Measurements from ENCODE around the gene TMX1.
"Not testable (repeated sequence)": the region's sequence is repeated elsewhere in the genome, so short reads cannot be mapped to it uniquely, and the experiment has no call there.

TMX1 gene, protein sequence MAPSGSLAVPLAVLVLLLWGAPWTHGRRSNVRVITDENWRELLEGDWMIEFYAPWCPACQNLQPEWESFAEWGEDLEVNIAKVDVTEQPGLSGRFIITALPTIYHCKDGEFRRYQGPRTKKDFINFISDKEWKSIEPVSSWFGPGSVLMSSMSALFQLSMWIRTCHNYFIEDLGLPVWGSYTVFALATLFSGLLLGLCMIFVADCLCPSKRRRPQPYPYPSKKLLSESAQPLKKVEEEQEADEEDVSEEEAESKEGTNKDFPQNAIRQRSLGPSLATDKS

DNA sequence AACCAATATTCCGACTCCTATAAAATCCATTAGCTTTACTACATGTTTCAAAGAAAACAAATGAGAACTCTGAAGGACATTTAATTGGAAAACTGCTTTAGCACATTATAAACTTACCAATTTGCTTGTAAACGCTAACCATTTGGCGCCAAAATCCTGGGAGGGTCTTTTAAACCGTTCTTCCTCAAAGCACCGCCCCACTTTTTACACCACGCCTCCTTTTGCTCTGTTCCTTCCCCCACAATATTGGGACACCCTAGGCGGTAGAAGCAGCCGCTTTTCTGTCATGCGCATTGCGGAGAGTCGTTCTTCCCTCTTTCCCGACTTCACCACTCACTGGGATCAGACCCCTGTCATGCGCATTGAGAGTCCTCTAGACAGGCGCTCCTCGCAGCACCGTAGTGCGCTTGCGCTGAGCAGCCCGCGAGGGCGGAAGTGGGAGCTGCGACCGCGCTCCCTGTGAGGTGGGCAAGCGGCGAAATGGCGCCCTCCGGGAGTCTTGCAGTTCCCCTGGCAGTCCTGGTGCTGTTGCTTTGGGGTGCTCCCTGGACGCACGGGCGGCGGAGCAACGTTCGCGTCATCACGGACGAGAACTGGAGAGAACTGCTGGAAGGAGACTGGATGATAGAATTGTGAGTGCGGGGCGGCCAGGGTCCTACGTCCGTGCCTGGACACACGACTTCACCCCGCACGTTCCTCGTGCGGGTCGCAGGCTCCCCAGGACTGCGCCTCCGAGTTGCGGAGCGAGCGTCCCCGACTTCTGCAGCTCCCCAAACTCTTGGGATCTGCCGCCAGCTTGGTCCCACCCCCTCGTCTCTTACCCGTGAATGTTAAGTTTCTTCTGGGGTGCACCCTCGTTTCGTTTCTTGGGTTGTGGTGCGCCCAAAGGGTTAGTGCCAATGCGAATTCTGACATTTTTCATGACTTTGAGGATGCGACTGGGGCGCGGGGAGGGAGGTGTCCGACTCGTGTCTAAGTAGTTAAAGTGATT lies at the start of gene TMX1:
TSS of gene TMX1 (plus strand) at position 435 of the 991 bp plus-strand sequence. CDS start at position 481, 46 bp downstream.
- peak; percentile 88 for DNase-seq (ENCODE audit: low spot score)

DNA sequence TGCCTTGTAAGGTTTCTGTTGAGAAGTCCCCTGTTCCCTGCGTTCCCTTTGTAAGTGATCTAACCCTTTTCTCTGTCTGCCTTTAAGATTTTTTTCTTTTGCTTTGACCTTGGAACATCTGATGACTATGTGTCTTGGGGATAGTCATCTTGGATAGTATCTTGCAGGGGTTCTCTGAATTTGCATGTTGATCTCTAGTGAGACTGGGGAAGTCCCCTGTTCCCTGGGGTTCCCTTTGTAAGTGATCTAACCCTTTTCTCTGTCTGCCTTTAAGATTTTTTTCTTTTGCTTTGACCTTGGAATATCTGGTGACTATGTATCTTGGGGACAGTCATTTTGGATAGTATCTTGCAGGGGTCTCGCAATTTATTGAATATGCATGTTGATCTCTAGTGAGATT lies 38.2 kb upstream of the TMX1 start:
- DNase-seq (ENCODE audit: low spot score), result no peak

DNA sequence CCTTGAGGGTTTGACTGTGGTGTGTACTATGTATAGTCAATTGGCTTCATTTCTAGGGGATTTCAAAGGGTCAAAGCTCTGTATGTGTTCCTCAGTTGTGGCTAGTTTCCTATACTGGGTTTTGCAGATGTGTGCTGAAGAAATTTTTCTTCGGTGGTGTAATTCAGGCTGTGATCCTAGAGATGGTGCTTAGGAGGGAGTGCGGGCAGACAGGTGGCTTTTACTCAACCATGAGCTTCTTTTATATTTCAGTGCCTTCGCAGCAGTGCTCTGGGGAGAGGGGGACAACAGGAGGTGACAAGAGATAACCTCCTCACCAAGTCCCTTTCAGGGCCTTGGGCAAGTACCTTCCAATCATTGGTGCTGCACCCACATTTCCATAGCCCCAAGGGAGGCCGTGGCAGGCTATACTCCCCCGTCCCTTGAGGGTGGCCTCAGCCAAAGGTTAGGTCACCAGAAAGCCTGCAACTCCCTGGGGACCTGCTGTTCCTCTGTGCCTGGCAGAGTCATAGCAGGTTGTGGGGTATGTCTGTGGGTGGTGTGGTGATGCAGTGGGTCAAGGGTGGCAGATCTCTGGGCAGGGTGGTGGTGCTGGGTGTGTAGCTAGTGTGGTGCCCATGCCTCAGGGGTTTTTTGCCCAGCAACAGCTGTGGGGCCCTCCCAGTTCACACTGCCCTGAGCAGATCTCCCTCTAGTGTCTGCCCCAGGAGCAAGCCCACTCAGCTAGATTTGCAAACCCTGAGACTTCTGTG lies 37.0 kb upstream of the TMX1 start:
- DNase-seq (ENCODE audit: low spot score), result no peak

DNA sequence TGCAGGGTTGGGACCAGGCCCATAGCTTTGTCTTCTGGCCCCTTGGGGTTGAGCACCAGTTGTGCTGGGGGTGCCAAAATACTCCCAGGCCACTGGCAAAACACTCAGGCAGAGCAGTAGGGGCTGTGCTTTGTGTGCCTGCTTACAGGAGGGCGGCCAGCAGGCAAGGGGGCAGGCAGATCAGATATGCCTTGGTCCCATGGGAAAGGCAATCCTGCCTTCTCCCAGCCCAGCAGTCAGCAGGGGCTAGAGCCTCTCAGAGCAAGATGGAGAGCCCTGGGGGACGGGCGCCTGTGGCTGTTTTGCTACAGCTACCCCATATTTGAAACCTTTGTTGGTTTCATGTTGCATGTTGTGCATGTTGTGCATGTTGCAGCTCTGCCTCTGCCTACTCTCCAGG lies 36.2 kb upstream of the TMX1 start:
- no peak for DNase-seq (ENCODE audit: low spot score)

DNA sequence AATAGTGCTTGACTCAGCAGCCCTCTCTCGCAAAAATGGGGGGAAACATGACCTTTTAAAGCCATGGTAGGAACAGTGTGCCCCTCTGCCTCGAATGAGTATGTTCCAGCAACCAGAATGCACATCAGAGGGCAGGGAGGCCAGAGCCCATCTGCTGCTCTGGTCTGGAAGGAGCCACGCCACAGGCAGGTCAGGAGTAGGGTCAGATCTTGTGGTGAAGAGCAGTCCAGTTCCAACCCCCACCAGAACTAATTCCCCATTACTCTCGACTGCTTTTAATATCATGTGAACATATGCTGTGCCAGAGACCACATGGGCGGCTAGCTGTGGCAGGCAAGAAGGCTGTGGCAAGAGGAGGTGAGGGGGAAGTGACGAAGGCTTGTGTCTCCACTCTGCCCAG lies 34.6 kb upstream of the TMX1 start:
- DNase-seq (ENCODE audit: low spot score), result no peak

DNA sequence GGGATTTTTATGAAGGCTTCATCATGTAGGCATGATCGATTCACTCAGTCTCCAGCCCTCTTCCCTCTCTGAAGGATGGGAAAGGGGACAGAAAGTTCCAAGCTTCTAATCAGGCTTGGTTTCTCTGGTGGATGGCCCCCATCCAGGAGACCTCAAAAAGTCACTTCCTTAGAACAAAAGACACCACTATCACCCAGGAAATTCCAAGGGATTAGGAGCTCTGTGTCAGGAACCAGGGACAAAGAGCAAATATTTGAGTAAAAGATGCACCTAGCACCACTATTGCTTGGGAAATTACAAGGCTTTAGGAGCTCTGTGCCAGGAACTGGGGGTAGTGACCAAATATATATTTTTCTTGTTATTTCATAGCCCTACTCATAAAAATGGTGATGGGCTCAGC lies 33.6 kb upstream of the TMX1 start:
- DNase-seq (ENCODE audit: low spot score), result no peak

DNA sequence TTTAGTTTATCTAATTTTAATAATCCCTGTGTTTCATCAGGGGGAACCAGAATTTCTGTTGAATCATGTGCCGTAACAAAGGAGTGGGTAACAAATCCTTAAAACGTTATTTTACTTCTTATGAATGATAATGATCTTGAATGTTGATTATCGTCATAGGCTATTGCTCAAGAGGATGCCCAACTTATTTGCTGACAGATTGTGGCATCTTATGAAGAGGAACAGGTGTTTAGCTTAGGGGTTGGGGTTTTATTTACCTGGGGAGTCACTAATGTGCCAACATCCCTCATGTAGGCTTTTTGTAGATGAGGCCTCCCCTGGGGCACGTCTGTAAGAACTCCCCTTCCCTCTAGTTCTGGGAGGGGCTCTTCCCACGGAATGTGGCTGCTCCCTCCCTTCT lies 32.4 kb upstream of the TMX1 start:
- DNase-seq (ENCODE audit: low spot score), result no peak

DNA sequence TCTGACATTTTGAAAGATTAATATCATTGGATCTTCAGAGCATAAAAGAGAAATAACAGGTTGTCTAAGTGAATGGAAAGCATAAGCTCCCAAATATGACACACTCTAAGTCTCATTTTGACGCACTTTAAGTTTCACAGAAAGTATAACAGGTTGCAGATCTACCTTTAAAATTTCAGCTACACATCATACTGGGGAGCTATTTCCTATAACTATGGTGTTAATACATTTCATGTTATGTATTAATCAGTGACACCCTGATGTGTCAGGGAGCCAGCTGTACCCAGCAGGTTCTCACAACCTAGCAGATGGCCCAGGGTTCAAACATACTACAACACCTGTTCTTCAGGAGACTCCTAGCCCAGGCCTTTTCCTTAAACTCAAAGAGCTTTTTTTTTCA lies 31.1 kb upstream of the TMX1 start:
- DNase-seq (ENCODE audit: low spot score), result no peak

DNA sequence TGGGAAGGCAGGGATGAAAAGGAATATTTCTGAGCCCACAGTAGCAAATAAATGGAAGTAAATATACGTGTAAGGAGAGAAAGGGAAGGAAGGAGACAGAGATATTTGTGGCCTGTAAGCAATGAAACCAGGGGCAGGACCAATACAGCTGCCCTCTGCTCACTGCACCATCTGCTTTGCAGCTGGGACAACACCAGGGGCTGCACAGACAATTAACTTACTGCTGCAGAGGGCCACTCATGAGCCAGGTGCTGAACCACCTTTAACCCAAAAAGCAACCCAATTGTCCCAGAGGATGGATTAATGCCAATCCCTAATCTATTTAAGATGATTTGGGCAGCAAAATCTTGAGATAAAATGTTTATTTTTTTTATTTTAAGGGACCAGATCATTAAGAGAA lies 30.6 kb upstream of the TMX1 start:
- no peak for DNase-seq (ENCODE audit: low spot score)

DNA sequence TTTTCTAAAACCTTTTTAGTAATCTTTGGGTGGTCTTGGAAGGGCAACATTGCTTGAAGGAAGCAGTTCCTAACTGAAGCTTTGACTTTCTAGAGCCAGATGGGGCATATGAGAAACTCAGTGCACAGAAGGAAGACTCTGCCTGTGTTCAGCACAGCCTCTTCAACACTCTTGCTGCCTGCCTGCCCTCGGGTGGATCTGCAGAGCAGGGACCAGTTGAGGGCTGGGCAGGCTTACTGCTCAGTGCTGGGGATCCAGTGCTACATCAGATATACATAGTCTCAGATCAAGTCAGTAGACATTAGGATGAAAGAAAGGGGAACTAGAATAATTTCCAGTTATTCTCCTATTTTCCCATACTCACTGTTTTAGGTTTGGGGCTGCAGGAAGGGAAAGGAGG lies 29.5 kb upstream of the TMX1 start:
- DNase-seq (ENCODE audit: low spot score), result no peak

DNA sequence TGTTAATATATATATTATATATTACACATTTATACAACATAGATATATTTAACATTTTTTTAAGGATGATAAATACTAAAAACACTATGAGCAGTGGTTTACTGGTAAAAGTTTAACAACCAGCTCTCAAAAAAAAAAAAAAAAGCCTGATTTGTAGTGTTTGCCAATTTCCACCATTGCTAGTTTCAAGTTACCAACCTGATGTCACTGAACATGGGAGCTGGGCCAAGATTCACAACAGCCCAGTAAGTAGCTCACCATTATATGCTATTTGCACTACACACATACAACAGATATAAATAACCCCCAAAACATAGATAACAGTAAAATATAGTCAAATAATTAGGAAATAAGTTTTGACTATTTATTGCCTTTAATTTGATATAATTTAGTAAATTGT lies 28.9 kb upstream of the TMX1 start:
- no peak for DNase-seq (ENCODE audit: low spot score)

DNA sequence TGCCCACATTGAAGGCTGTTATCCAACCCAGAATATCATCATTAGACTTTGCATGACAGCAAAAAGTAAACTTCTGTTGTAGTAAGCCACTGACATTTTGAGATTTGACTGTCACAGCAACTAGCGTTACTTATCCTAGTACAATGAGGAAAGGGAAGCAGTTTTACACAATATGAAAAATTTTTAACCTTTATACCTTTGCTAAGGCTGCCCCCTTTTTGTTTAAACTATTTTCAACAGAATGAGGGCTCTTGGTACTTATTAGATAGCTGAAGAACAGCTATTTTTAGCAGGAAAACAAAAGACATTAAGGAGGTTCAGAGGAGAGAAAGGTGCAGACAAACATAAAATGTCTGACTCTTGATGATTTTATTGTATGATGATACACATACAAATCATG lies 23.4 kb upstream of the TMX1 start:
- DNase-seq (ENCODE audit: low spot score), result no peak

DNA sequence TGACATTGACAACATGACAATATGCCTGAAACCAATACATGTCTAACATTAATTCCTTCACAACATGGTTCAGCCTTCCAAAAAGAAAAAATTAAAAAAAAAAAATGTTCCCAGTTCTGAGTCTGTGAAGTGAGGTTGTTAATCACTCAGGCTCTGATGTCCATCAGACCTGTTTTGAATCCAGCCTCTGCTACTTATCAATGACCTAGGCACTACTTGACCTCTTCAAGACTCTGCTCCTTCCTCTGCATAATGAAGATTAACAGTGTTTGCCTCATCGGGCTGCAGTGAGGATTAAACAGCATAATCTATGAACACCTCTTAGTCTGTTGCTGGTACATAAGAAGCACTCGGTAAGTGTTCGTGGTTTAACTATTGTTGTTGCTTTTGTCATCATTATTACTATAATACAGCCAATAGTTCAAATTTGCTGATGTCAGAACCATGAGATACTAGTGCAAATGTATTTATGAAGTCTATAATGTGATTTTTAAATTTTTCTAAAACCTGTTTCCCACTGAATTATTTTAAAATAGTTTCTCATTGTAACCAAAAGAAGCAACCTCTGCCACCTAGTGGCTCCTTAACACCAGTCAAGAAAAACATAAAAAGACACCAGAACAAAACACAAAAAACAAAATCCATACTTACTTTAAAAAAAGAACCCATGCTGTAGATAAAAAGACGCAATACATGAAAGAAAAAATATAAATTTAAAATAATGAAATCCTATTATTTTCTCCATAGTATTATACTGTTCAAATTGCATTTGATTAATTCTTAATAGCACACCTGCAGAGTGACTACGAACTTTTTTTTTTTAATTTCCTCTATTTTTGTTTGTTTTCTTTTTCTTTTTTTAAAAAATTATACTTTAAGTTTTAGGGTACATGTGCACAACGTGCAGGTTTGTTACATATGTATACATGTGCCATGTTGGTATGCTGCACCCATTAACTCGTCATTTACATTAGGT lies 20.3 kb upstream of the TMX1 start:
- DNase-seq (ENCODE audit: low spot score), result no peak

DNA sequence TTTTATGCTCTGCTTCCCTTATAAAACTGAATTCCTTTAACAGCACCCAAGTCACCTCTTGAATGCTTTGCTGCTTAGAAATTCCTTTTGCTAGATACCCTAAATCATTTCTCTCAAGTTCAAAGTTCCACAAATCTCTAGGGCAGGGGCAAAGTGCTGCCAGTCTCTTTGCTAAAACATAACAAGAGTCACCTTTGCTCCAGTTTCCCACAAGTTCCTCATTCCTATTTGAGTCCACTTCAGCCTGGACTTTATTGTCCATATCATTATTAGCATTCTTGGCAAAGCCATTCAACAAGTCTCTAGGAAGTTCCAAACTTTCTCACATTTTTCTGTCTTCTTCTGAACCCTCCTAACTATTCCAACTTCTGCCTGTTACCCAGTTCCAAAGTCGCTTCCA lies 16.6 kb upstream of the TMX1 start:
- not testable (repeated sequence) for DNase-seq (ENCODE audit: low spot score)

DNA sequence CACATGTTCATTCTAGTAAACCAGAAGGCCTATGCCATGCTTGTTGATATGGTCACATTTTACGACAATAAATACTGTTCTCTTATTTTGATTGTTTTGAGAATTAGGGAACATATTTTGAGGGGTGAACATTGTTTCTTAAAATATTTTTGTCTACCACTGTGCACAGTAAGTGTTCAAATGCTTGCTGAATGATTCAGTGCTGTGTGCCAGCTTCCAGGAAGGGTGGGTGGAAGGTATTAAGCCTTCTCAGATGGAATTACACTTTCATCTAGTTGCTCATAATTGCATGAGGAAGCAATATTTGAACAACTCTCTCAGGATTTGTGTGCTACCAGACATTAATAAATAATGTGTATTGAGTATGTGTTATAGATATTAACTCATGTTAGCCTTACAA lies 15.5 kb upstream of the TMX1 start:
- DNase-seq (ENCODE audit: low spot score), result no peak

DNA sequence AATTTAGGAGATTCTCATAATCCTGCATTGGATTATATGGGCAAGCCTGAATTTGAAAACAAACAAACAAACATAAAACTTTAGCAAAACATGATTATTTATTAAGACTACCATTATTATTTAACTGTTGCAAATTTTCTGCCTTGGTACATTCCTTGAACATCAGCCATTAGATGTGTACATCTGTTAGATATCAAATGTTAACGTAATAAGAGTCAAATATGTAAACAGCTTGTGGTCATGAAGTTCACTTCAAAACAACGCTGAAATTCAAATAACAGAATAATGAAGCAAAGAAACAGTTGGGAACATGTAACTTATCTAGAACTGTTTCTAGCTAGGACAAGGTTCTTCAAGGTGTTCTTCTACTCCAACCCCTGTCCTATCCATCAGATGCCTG lies 14.3 kb upstream of the TMX1 start:
- no peak for DNase-seq (ENCODE audit: low spot score)

DNA sequence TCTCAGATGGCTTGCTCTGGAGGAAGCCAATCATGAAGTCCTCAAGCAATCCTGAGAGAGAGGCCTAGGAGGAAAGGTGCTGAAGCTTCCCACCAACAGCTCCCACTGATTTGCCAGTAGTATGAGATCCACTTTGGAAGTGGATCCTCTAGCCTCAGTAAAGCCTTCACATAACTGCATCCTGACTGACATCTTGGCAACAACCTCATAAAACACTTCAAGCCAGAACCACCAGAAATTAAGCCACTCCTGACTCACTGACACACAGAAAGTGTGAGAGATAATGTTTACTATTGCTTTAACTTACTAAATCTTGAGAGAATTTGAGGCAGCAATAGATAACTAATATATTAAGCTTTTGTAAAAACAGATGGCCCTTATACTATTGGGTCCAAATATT lies 11.7 kb upstream of the TMX1 start:
- DNase-seq (ENCODE audit: low spot score), result no peak

DNA sequence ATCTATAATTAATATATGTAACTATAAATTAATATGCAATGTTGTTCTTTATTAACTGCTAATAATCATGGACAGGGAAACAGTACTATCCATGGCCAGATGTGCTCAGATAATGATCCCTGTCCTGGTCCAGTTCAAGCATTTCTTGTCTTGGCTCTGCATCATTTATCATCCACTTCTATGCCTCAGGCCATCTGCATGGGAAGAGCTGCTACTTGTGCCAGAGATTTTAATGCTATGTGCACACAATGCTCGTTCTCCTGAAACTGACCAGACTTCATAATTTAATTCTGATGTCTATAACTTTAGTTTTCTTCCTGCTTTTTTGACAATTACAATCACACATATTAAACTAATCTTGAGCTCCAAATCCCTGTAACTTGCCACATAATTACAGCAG lies 11.2 kb upstream of the TMX1 start:
- no peak for DNase-seq (ENCODE audit: low spot score)

DNA sequence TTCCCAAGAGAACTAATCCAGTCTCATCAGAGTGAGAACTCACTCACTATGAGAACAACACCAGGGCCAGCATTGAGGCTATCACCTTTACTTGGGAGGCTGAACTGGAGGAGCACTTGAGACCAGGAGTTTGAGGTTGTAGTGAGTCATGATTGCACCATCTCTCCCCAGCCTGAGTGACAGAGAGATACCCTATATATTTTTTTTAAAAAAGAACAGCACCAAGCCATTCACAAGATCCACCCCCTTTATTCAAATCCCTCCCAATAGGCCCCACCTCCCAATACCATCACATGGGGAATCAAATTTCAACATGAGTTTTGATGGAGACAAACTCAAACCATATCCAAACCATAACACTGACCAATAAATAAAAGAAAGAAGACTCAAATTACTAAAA lies 3.7 kb upstream of the TMX1 start:
- DNase-seq (ENCODE audit: low spot score), result no peak

DNA sequence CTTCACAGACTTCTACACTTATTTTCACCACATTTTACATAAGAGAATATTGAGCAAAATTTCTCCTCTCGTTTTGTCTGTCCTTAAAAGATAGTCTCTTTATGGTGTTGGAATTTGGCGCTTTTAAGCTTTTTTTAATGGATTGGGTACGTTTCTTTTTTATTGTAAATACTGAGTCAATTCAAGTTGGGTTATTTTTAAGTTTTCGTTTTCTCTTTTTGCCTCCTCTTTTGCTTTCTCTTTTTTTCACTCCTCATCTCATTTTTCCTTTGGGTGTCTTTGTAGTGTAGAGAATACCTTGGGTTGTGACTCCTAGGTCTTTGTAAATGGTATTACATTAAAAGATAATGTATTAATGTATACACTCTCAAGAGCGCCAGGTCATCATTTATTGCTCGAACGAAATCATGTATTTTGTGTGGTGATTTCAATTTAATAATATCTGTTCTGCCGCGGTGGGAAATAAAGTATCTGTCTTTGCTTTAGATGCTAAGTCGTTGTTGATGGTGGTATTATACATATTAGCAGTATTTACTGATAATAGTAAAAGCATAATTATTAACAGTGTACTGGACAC lies 845 bp downstream of the TMX1 start:
- DNase-seq (ENCODE audit: low spot score), result no peak

All from CD4-positive, alpha-beta T cell treated with Interleukin-2 at 100 ng/mL for 4 hours (primary cell).